HFFc6 (cell line): ENCODE measurements around the gene HPS1. TPM values are rescaled to one million over a fixed set of nuclear protein-coding genes. Genes with fewer than 3 reads are reported as not detected.

Experiments used
- DNase-seq: peaks from one replicate; pipeline ENCODE4 v3.0.0-alpha.2; 2018
- H3K27ac Mint-ChIP-seq: 2 replicates; pipeline ENCODE4 v1.8.0; 2020; ENCODE audit warnings: mild to moderate bottlenecking, mixed read lengths
- H3K27me3 Mint-ChIP-seq: 2 replicates; pipeline ENCODE4 v1.8.0; 2021; ENCODE audit warnings: mild to moderate bottlenecking, moderate library complexity, mixed read lengths; ENCODE audit not compliant: insufficient read depth
- H3K36me3 Mint-ChIP-seq: 2 replicates; pipeline ENCODE4 v1.8.0; 2021; ENCODE audit warnings: low read depth, mixed read lengths
- H3K4me1 Mint-ChIP-seq: 2 replicates; pipeline ENCODE4 v1.8.0; 2020; ENCODE audit warnings: low read depth, mixed read lengths
- H3K4me3 Mint-ChIP-seq: 2 replicates; pipeline ENCODE4 v1.8.0; 2020; ENCODE audit warnings: mild to moderate bottlenecking, moderate library complexity, mixed read lengths
- H3K9me3 Mint-ChIP-seq: 2 replicates; pipeline ENCODE4 v1.8.0; 2020; ENCODE audit warnings: mild to moderate bottlenecking, mixed read lengths
- CTCF ChIP-seq: fragments of 200-600 bp; sonication (generic); IDR thresholded peaks from 2 replicates; pipeline ENCODE4 v1.5.0; 2021; ENCODE audit warnings: antibody characterized with exemption, mild to moderate bottlenecking
- total RNA-seq, 6 experiments: library from RNA; stranded (reverse); fragmentation: NEBNext Ultra II Directional; extraction: Animal tissue kit (Norgen Biotek cat#: 25700); gene quantifications; 2 replicates in 1 of 6; 3 replicates in 5 of 6; pipeline ENCODE4 v1.2.3, GENCODE V29; 2021

HPS1 gene
- total RNA-seq, 6 experiments from 2014 or later, result 49.1 to 55.9 (median 52.8) TPM

- Mint-ChIP-seq H3K27ac (no peak overlapping the region), H3K4me3 (no peak overlapping the region), H3K36me3 (peaks cover 5% of the 10 kb centered on the region), H3K4me1 (peaks cover 20% of the 10 kb centered on the region), H3K27me3 (peaks cover 2% of the 10 kb centered on the region; the same call in 1 of the 2 replicates), H3K9me3 (no peaks in the 10 kb centered on the region)
- no peak for DNase-seq
- no peak for TF ChIP-seq CTCF
These were observed 27.9 kb downstream of the HPS1 start for GRCh38 chr10:98418665-98419468.

DNA sequence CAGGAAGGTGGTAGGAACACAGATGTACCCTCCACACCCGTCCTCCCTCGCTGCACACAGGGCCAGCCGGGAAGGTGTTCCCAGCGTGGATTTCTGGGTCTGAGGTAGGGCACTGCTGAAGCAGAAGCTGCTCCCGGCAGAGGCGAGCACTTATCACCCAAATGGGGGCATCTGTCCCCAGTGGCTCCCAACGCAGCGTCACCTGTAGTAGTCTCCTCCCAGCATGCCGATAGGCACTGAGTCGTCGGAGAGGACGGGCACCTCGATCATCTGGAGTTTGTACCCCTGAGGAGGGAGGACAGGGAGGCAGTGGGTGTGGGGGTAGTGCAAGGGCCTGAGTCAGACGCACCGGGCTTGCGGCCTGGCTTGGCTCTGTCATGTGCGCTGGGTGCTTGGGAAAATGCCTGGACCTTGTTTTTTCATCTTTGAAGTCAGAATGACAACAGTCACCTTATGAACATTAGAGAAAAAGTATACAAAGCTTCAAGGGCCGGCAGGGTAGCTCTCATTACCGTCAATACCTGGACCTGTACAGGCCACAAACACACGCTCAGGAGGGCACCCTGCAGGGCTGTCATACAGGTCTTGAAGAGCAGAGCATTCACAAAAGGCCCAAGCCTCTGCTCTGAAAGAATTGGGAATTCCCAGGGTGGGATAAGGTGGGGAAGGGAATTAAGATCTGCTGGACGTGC, 28.6 kb downstream of the HPS1 start:
- Mint-ChIP-seq H3K27ac (no peak overlapping the region), H3K9me3 (no peaks in the 10 kb centered on the region), H3K36me3 (peaks cover 5% of the 10 kb centered on the region), H3K27me3 (peaks cover 2% of the 10 kb centered on the region; the same call in 1 of the 2 replicates), H3K4me1 (peaks cover 20% of the 10 kb centered on the region), H3K4me3 (no peak overlapping the region)
- TF ChIP-seq CTCF, result no peak
- no peak for DNase-seq

GRCh38 chr10:98417481-98417959, 29.2 kb downstream of the HPS1 start:
- Mint-ChIP-seq H3K9me3 (no peaks in the 10 kb centered on the region), H3K4me1 (peaks cover 23% of the 10 kb centered on the region), H3K36me3 (peaks cover 5% of the 10 kb centered on the region), H3K27me3 (peaks cover 2% of the 10 kb centered on the region; the same call in 1 of the 2 replicates), H3K27ac (no peak overlapping the region), H3K4me3 (no peak overlapping the region)
- DNase-seq, result no peak
- TF ChIP-seq CTCF, result no peak

DNA sequence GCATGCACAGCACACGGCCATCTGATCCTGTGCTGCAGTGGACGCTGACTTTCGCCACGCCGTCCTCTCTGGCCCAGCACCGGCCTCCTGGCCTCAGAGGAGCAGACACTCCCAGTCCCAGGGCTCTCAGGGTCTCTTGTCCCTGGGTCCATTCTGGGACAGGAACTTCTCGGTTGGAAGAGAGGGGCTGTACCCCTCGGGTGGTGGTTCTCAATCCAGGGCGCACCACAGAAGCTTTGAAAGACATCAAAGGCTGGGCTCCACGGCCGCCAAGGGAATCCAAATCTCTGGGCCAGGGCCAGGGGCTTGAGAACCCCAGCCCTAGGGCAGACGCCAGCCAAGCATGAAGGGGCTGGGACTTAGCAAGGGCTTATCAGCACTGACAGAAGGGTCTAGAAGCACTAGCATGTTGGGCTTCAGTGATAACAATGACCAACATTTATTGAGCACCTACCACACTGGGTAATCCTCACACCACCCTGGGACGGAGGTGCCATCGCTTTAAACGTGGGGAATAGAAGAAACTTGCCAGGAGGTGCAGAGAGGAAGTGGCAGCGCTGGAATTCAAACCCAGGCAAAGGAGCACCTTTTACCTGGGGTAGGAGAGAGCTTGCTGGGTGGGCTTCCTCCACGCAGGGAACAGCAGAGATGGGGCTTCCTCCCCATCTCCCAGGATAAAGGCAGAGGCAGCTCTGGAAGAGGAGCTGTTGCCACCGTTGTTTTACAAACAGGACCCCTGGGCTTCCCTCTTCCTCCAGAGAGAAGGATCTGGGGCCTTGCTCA, 29.9 kb downstream of the HPS1 start:
- no peak for TF ChIP-seq CTCF
- no peak overlapping the region for H3K4me3 Mint-ChIP-seq
- H3K36me3 Mint-ChIP-seq, result peaks cover 5% of the 10 kb centered on the region
- H3K27ac Mint-ChIP-seq, result no peak overlapping the region; the same call in 1 of the 2 replicates
- H3K27me3 Mint-ChIP-seq, result peaks cover 2% of the 10 kb centered on the region; the same call in 1 of the 2 replicates
- no peaks in the 10 kb centered on the region for H3K9me3 Mint-ChIP-seq
- peaks cover 29% of the 10 kb centered on the region for H3K4me1 Mint-ChIP-seq
- no peak for DNase-seq

DNA sequence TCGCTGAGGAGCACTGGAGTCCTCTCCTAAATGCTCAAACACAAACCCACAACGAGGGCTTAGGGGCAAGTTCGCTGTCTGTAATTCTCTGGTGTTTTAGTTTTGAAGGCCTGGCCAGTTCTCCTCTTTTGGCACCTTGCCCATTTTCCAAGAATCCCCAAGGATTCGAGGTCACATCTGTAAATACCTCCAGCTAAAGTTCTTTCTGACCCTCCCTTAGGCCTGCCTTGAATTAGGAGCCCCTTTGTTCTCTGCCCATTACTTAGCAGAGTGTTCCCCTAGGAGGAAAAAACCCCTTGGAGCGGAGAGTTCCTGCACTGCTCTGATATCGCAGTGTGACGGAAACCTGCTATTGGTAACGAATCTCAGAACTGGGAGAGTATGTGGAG, 31.0 kb downstream of the HPS1 start:
- H3K4me1 Mint-ChIP-seq, result peaks cover 32% of the 10 kb centered on the region
- DNase-seq, result no peak
- H3K36me3 Mint-ChIP-seq, result peaks cover 5% of the 10 kb centered on the region
- TF ChIP-seq CTCF, result no peak
- H3K9me3 Mint-ChIP-seq, result no peaks in the 10 kb centered on the region
- peaks cover 2% of the 10 kb centered on the region; the same call in 1 of the 2 replicates for H3K27me3 Mint-ChIP-seq
- H3K27ac Mint-ChIP-seq, result peak overlapping the region; percentile 58
- H3K4me3 Mint-ChIP-seq, result no peak overlapping the region
